ENCODE results near the gene SULT4A1.

SULT4A1 gene

DNA sequence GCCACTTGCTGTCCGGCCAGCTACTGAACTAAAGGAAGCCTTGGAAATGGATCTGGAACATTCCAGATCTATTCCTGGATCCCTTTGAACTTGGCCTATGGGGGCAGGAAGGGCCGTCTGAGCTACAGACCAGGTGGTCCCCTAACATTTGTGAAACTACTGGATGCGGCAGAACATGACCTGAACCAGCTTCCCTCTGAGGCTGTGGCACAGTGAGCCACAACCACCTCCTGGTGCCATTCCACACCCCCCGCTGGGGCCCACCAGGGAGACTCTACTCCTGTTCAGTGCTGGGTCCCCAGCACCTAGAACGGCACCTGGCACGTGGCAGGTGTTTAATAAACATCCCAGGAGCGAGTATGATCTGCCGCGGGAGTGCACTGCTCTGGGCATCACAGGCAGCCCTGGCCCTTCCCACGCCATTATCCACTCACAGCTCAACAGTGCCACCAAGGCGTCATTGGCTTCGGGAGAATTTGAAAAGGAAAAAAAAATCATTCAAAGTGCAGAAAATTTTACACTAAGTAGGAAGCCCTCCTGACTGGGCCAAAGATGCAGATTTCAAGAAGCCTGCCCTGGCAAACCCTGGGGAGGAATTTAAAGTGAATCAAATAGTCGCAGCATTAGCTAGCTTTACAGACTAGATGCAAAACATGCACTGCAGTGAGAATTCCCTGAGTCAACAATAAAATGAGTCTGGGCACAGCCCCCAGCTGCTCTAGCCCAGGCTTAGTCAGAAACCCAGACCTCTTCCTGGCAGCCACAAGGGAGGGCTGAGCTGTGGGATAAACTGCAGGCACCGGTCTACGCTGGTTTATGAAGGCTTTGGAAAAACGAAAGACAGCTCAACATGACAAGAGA, 35.9 kb downstream of the SULT4A1 start:
- Histone ChIP-seq H4K20me1 (ENCODE audit: insufficient read depth, low read length) (0 out of 2 replicates have a peak, but pooled peaks cover 6% of the 10 kb centered on the region), H3K4me3 (ENCODE audit: low read depth in 1 of 2, low read length in 2 of 2) (no peak overlapping the region), H3K36me3 (ENCODE audit: insufficient read depth, low read length) (no peaks in the 10 kb centered on the region), H3K9me3 (ENCODE audit: insufficient read depth, low read length, severe bottlenecking) (no peaks in the 10 kb centered on the region), H3K27ac (ENCODE audit: low read length) (no peak overlapping the region), H2AFZ (ENCODE audit: low read depth, low read length) (no peak overlapping the region), H3K27me3 (ENCODE audit: insufficient read depth, low read length, poor library complexity) (no peaks in the 10 kb centered on the region), H3K4me2 (ENCODE audit: insufficient read depth, low read length) (no peak overlapping the region), H3K79me2 (ENCODE audit: insufficient read depth, low read length) (no peaks in the 10 kb centered on the region), H3K9ac (ENCODE audit: low read depth, low read length) (no peak overlapping the region), H3K4me1 (ENCODE audit: insufficient read depth, low read length) (no peaks in the 10 kb centered on the region)
- no peak for ATAC-seq (ENCODE audit: insufficient read depth, low read depth)
- TF ChIP-seq EZH2 (IDR thresholded peaks at IDR 0.05; ENCODE audit: borderline replicate concordance, low read depth, low read length, severe bottlenecking) (no peak), CTCF (IDR thresholded peaks at IDR 0.05; ENCODE audit: borderline replicate concordance, extremely low read depth, low read length, poor library complexity, severe bottlenecking) (peak; percentile 29)
- DNase-seq, result no peak

GRCh38 chr22:43825651-43826050, 36.7 kb downstream of the SULT4A1 start:
- no peaks in the 10 kb centered on the region for H3K9me3 ChIP-seq (ENCODE audit: insufficient read depth, low read length, severe bottlenecking)
- H3K79me2 ChIP-seq (ENCODE audit: insufficient read depth, low read length), result no peaks in the 10 kb centered on the region
- no peaks in the 10 kb centered on the region for H3K36me3 ChIP-seq (ENCODE audit: insufficient read depth, low read length)
- 0 out of 2 replicates have a peak, but pooled peaks cover 9% of the 10 kb centered on the region for H4K20me1 ChIP-seq (ENCODE audit: insufficient read depth, low read length)
- H3K4me3 ChIP-seq (ENCODE audit: low read depth in 1 of 2, low read length in 2 of 2), result no peak overlapping the region
- TF ChIP-seq CTCF (IDR thresholded peaks at IDR 0.05; ENCODE audit: borderline replicate concordance, extremely low read depth, low read length, poor library complexity, severe bottlenecking) (no peak), EZH2 (IDR thresholded peaks at IDR 0.05; ENCODE audit: borderline replicate concordance, low read depth, low read length, severe bottlenecking) (no peak)
- no peaks in the 10 kb centered on the region for H3K27me3 ChIP-seq (ENCODE audit: insufficient read depth, low read length, poor library complexity)
- H3K9ac ChIP-seq (ENCODE audit: low read depth, low read length), result no peak overlapping the region
- no peak overlapping the region for H3K27ac ChIP-seq (ENCODE audit: low read length)
- H2AFZ ChIP-seq (ENCODE audit: low read depth, low read length), result no peak overlapping the region
- no peaks in the 10 kb centered on the region for H3K4me1 ChIP-seq (ENCODE audit: insufficient read depth, low read length)
- H3K4me2 ChIP-seq (ENCODE audit: insufficient read depth, low read length), result no peak overlapping the region
- no peak for ATAC-seq (ENCODE audit: insufficient read depth, low read depth)
- no peak for DNase-seq

- Histone ChIP-seq H3K36me3 (ENCODE audit: insufficient read depth, low read length) (no peaks in the 10 kb centered on the region), H3K27ac (ENCODE audit: low read length) (no peak overlapping the region), H3K79me2 (ENCODE audit: insufficient read depth, low read length) (no peaks in the 10 kb centered on the region), H3K4me3 (ENCODE audit: low read depth in 1 of 2, low read length in 2 of 2) (no peak overlapping the region), H3K4me2 (ENCODE audit: insufficient read depth, low read length) (no peak overlapping the region), H2AFZ (ENCODE audit: low read depth, low read length) (no peak overlapping the region), H3K9me3 (ENCODE audit: insufficient read depth, low read length, severe bottlenecking) (no peaks in the 10 kb centered on the region), H3K4me1 (ENCODE audit: insufficient read depth, low read length) (no peaks in the 10 kb centered on the region), H3K27me3 (ENCODE audit: insufficient read depth, low read length, poor library complexity) (no peaks in the 10 kb centered on the region), H4K20me1 (ENCODE audit: insufficient read depth, low read length) (0 out of 2 replicates have a peak, but pooled peaks cover 9% of the 10 kb centered on the region), H3K9ac (ENCODE audit: low read depth, low read length) (no peak overlapping the region)
- ATAC-seq (ENCODE audit: insufficient read depth, low read depth) (no peak), DNase-seq (no peak)
- TF ChIP-seq EZH2 (IDR thresholded peaks at IDR 0.05; ENCODE audit: borderline replicate concordance, low read depth, low read length, severe bottlenecking), result no peak
- no peak for TF ChIP-seq CTCF (IDR thresholded peaks at IDR 0.05; ENCODE audit: borderline replicate concordance, extremely low read depth, low read length, poor library complexity, severe bottlenecking)
Measured at GRCh38 chr22:43824724-43825420, 37.4 kb downstream of the SULT4A1 start.

Data from DND-41 (cell line).